Skeletal muscle satellite cell (primary cell): ENCODE measurements around the gene CRTAC1. TPM values are rescaled to one million over a fixed set of nuclear protein-coding genes. Genes with fewer than 3 reads are reported as not detected.

ENCODE experiments used
- H3K27me3 ChIP-seq: 2 replicates; pipeline ENCODE4 v1.7.0; 2013; ENCODE audit warnings: low read length; ENCODE audit not compliant: control insufficient read depth, insufficient read depth
- H3K36me3 ChIP-seq: 2 replicates; pipeline ENCODE4 v1.7.0; 2013; ENCODE audit warnings: mild to moderate bottlenecking, control low read depth, low read length; ENCODE audit not compliant: insufficient read depth
- H3K4me1 ChIP-seq: 2 replicates; pipeline ENCODE4 v1.7.0; 2013; ENCODE audit warnings: low read length; ENCODE audit not compliant: control insufficient read depth, insufficient read depth
- H3K4me2 ChIP-seq: 2 replicates; pipeline ENCODE4 v1.7.0; 2013; ENCODE audit warnings: mild to moderate bottlenecking, low read length
- H3K4me3 ChIP-seq: 2 replicates; pipeline ENCODE4 v1.7.0; 2013; ENCODE audit warnings: low read length
- H3K9ac ChIP-seq: 2 replicates; pipeline ENCODE4 v1.7.0; 2013; ENCODE audit warnings: mild to moderate bottlenecking, low read depth, low read length, moderate library complexity
- H3K9me3 ChIP-seq: replicated peaks from 2 replicates; pipeline ENCODE4 v1.7.0; 2013; ENCODE audit warnings: mild to moderate bottlenecking, control low read depth, low read length
- total RNA-seq: library from RNA; depleted of rRNA; stranded (reverse); fragments of >200 nt; gene quantifications from 2 replicates; pipeline ENCODE4 v1.2.3, GENCODE V29; 2012; rRNA removed

Gene CRTAC1
- under 0.01 TPM in 1 of 2 replicates, not detected in the other for total RNA-seq

DNA sequence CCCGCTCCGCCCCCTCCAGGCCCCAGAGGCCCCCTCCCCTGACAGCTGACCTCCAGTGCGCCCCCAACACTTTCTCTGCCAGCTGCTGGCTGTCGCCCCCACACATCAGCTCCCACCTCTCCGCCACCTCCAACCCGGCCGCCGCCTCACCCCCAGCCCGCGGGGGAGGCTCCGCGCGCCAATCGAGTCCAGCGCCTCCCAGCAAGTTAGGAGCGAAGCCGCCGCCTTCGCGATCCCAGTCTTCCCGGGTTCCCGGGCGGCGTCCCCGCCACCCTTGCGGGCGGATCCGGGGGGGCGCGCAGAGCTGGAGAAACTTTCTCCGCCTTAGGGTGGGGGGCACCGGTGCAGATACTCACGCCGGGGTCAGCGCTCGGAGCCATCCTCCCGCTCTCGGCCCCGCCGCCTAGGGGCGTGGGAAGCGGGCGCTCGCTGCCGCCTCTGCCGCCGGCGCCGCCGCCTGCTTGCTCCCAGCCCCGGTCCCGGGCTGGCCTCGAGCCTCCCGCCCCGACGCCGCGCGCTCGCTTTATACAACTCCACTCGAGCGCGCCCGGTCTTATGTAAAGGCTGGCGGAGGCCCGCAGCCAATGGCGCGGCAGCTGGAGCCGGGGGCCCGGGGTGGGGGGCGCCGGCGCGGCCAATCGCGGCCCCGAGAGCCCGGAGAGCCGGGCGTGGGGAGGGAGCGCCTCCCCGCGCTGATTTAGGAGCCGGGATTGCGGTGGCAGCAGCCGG, at the start of gene CRTAC1:
CRTAC1 (minus strand) TSS at position 529 of the 729 bp plus-strand sequence; CDS start at position 380, 149 bp downstream.
- H3K9me3 ChIP-seq, result no peaks in the 10 kb centered on the region
- H3K27me3 ChIP-seq, result peaks cover 91% of the 10 kb centered on the region
- no peak within 1 kb of the TSS for H3K9ac ChIP-seq
- H3K4me2 ChIP-seq, result peak within 1 kb of the TSS; percentile 37
- H3K4me1 ChIP-seq, result no peaks in the 10 kb centered on the region
- H3K36me3 ChIP-seq, result no peaks in the 10 kb centered on the region
- no peak within 1 kb of the TSS for H3K4me3 ChIP-seq

GRCh38 chr10:98078774-98079173, 48.4 kb upstream of the CRTAC1 start:
- Histone ChIP-seq H3K4me2 (no peak overlapping the region), H3K4me3 (no peak overlapping the region), H3K27me3 (no peaks in the 10 kb centered on the region), H3K4me1 (no peaks in the 10 kb centered on the region), H3K9me3 (no peaks in the 10 kb centered on the region), H3K9ac (no peak overlapping the region), H3K36me3 (no peaks in the 10 kb centered on the region)

GRCh38 chr10:98077223-98077622, 46.8 kb upstream of the CRTAC1 start:
- Histone ChIP-seq H3K9me3 (no peaks in the 10 kb centered on the region), H3K36me3 (no peaks in the 10 kb centered on the region), H3K9ac (no peak overlapping the region), H3K4me2 (no peak overlapping the region), H3K27me3 (no peaks in the 10 kb centered on the region), H3K4me3 (no peak overlapping the region), H3K4me1 (no peaks in the 10 kb centered on the region)

DNA sequence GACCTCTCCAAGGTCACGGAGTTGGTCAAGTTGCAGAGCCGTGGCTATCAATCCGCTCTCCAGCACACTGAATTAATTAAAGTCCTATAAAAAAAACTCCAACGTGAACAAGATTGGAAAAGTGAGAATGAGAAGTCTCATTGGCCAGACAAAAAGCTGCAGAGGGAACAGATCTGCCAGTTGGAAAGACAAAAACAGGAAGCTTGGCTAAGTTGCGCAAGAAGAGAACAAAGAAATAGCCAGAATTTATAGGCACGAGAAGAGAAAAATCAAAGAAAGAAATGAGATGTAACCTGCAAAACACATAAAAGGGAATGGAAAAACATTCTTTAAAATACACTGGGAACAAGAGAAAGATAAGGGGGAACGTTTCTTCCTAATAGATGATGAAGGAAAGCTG, 45.7 kb upstream of the CRTAC1 start:
- no peaks in the 10 kb centered on the region for H3K4me1 ChIP-seq
- no peak overlapping the region for H3K9ac ChIP-seq
- H3K9me3 ChIP-seq, result no peaks in the 10 kb centered on the region
- H3K4me2 ChIP-seq, result no peak overlapping the region
- H3K36me3 ChIP-seq, result no peaks in the 10 kb centered on the region
- H3K4me3 ChIP-seq, result no peak overlapping the region
- no peaks in the 10 kb centered on the region for H3K27me3 ChIP-seq

- H3K4me3 ChIP-seq, result no peak overlapping the region
- H3K9ac ChIP-seq, result no peak overlapping the region
- H3K9me3 ChIP-seq, result no peaks in the 10 kb centered on the region
- H3K4me2 ChIP-seq, result no peak overlapping the region
- H3K27me3 ChIP-seq, result peaks cover 4% of the 10 kb centered on the region
- no peaks in the 10 kb centered on the region for H3K36me3 ChIP-seq
- H3K4me1 ChIP-seq, result no peaks in the 10 kb centered on the region
Measured at GRCh38 chr10:98074315-98074911, 44.0 kb upstream of the CRTAC1 start.

DNA sequence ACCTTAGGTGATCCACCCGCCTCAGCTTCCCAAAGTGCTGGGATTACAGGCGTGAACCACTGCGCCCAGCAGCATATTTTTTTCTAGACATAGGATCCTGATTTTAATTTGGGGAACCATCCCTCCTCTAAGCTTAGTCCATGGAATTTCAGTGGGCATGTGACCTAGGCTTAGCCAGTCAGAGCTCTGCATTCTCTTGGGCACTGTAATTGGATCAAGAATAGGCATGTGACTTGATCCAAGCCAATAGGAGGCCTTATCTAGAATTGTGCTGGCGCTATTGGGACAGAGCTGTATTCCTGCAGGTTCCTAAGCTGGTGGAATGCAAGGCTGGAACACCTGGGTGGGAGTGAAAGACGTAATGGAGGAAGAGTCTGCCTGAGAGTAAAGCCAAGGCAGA, 36.7 kb upstream of the CRTAC1 start:
- H3K4me1 ChIP-seq, result no peaks in the 10 kb centered on the region
- no peak overlapping the region for H3K4me2 ChIP-seq
- H3K9me3 ChIP-seq, result no peaks in the 10 kb centered on the region
- H3K27me3 ChIP-seq, result peaks cover 10% of the 10 kb centered on the region
- H3K4me3 ChIP-seq, result no peak overlapping the region
- H3K9ac ChIP-seq, result no peak overlapping the region
- H3K36me3 ChIP-seq, result no peaks in the 10 kb centered on the region

DNA sequence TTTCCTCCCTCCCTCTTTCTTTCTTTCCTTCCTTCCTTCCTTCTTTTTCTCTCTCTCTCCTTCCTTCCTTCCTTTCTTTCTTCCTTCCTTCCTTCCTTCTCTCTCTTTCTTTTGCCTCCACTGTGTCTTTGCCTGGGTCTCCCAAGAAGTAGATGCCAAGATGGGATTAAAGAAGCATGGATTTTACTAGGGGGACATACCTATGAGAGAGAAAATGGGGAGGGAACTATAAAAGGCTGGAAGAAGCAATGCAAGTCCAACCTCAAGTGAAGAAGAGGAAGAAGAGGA, 33.3 kb upstream of the CRTAC1 start:
- Histone ChIP-seq H3K4me2 (no peak overlapping the region), H3K4me1 (no peaks in the 10 kb centered on the region), H3K4me3 (no peak overlapping the region), H3K9me3 (no peaks in the 10 kb centered on the region), H3K36me3 (no peaks in the 10 kb centered on the region), H3K9ac (no peak overlapping the region), H3K27me3 (peaks cover 9% of the 10 kb centered on the region)

- Histone ChIP-seq H3K27me3 (peaks cover 9% of the 10 kb centered on the region), H3K36me3 (no peaks in the 10 kb centered on the region), H3K4me2 (no peak overlapping the region), H3K4me1 (no peaks in the 10 kb centered on the region), H3K9ac (no peak overlapping the region), H3K4me3 (no peak overlapping the region), H3K9me3 (no peaks in the 10 kb centered on the region)
Measured at GRCh38 chr10:98062424-98062823, 32.0 kb upstream of the CRTAC1 start.

GRCh38 chr10:98060079-98060478, 29.7 kb upstream of the CRTAC1 start:
- no peaks in the 10 kb centered on the region for H3K36me3 ChIP-seq
- no peak overlapping the region for H3K9ac ChIP-seq
- no peak overlapping the region for H3K4me3 ChIP-seq
- H3K27me3 ChIP-seq, result peaks cover 9% of the 10 kb centered on the region
- no peak overlapping the region for H3K4me2 ChIP-seq
- no peaks in the 10 kb centered on the region for H3K4me1 ChIP-seq
- H3K9me3 ChIP-seq, result no peaks in the 10 kb centered on the region

GRCh38 chr10:98058295-98058694, 27.9 kb upstream of the CRTAC1 start:
- Histone ChIP-seq H3K4me1 (no peaks in the 10 kb centered on the region), H3K9me3 (no peaks in the 10 kb centered on the region), H3K4me3 (no peak overlapping the region), H3K36me3 (no peaks in the 10 kb centered on the region), H3K27me3 (peaks cover 7% of the 10 kb centered on the region), H3K4me2 (no peak overlapping the region), H3K9ac (no peak overlapping the region)

- Histone ChIP-seq H3K4me3 (no peak overlapping the region), H3K9ac (no peak overlapping the region), H3K4me1 (no peaks in the 10 kb centered on the region), H3K27me3 (peaks cover 13% of the 10 kb centered on the region), H3K4me2 (no peak overlapping the region), H3K9me3 (no peaks in the 10 kb centered on the region), H3K36me3 (no peaks in the 10 kb centered on the region)
Measured at GRCh38 chr10:98055841-98056516, 25.6 kb upstream of the CRTAC1 start.
